ENCODE results near the gene PHB1.
"Not testable (repeated sequence)": the region's sequence is repeated elsewhere in the genome, so short reads cannot be mapped to it uniquely, and the experiment has no call there.

The PHB1 gene

DNA sequence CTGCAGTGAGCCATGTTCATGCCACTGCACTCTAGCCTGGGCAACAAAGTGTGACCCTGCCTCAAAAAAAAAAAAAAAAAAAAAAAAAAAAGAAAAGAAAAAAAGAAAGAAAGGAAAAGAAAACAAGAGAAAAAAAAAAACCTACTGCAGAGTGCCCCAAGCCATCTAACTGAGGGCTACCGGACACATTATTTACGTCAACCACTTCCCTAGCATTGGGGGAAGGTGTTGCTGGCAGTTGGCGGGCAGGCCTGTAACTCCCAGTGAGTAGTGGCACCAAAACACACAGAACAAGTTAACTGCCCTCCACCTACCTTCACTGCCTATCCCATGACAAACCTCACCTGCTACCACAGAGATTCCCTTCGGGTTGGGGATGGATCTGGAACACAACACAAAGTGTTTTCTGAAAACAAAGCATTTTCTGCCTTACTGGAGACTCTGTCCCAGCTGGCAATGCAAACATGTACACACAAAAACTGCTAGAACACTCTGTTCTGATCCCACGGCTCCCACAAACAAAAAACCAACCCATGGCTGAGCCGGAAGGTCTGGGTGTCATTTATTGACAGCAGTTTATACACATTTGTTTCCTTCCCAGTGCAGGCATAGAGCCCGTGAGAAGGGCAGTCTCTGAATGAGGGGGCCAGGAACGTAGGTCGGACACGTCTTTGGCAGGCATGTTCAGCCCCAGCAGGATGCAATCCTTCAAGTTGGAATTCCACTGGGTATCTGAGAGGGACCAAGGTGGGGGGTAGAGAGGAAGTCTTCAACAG is 11.0 kb downstream of the PHB1 start:
- FAIRE-seq, result no peak

DNA sequence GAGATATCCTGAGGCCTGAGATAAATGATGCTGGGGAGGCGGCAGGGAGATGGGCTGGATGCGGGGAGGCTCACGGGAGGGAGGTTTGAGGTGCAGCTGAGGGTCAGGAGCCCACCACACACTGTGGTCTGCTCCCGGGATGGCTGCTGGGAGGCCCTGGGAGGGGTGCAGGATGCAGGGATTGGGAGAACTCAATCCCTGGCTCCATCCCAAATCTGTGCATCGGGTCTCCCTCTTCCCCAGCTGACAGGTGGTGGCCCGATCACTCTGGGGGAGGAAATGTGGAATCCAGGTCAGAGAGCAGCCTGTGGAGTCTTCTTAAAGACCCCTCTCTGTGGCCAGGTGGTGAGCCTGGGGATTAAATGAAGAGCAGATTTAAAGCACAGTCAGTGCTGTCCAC is 12.0 kb downstream of the PHB1 start:
- FAIRE-seq, result no peak

DNA sequence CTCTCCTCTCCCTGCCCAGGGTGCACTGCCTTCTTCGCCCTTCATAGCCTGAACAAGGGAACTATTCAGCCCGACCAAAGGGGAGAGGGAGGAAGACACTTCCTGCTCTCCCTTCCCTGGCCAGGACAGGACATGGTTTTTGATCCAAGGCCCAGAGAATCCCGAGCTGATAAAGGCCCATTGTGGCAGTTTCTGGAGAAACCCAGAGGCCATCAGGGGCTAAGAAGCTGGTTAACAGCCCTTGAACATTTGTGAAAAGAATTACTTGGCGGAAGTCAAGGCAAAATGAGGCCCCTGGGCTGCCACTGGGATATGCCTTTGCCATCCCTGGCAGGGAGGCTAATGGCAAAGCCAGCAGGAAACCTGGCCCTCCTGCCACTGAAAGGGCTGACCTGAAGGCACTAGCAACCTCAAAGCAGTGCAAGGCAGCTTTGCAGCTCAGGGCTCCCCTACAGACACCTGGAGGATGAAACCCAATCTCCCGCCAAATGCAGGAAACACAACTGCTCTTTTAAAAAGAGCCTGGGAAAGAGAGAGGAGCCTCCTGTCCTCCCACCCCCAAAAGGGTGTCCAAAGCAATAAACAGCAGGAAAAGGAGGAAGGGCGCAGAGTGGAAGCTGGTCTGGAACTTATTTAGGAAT is 12.6 kb downstream of the PHB1 start:
- FAIRE-seq, result no peak

DNA sequence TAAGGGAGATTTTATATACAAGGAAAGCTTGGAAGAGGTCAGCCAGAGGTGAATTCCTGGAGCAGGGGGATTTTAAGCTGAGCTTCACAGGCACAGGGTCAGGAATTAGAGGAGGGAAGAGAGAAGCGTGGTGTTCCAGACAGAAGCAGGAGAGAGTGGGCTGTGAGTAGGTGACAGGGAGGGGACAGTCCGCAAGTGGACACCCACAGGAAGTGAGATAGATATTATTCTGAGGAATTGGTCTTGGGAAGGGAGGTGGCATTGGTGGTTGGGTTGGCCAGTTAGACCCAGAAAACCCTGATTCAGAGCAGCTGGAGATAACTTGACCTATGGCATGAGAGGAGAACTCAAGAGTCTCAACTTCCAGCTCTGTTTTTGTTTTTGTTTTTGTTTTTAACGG is 14.7 kb downstream of the PHB1 start:
- no peak for FAIRE-seq

DNA sequence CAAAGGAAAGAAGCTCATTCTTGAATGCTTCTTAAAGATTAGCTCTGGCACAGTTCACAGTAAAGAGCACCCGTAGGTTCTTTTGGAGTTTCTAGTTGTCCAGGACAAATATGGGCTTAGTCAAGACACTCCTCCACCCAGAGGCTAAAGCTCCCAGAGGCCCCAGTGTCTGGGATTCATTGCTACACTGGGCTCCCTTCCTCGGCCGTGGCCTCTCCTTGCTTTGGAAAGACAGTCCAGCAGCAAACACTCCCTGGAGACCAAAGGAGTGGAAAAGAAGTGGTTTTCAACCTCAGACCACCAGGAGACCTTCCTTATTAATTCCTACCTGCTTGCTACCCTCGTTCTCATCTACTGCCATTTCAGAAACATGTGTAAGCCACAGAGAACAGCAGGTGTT is 17.1 kb downstream of the PHB1 start:
- FAIRE-seq, result no peak

DNA sequence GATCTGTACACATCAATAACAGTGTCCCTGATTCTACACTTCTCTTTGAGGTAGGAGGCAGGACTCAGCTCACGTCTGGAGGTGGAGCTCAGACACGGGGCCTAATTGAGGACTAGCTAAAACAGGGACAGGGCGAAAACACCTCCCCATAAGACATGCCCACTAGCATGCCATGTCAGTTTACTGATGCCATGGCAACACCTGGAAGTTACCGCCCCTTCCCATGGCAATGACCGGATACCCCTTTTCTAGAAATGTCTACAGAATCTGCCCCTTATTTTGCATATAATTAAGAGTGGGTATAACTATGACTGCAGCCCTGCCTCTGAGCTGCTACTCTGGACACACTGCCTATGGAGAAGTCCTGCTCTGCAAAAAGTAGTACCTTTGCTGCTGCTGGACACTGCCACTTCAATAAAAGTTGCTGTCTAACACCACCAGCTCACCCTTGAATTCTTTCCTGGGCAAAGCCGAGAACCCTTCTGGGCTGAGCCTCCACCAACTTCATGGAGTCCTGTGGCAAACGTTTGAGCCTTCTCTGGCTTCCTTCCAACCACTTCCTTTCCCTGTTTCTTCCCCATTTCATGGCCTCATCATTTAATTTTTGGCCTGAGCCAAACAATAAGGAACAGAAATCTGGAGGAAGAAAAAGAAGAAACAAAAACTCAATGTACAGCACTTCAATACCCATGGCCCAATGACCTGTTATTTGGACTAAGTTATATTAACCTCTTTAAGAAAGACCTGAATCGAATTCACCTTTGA is 21.0 kb downstream of the PHB1 start:
- no peak for FAIRE-seq

GRCh38 chr17:49390548-49391324 is 23.9 kb downstream of the PHB1 start:
- FAIRE-seq, result no peak

DNA sequence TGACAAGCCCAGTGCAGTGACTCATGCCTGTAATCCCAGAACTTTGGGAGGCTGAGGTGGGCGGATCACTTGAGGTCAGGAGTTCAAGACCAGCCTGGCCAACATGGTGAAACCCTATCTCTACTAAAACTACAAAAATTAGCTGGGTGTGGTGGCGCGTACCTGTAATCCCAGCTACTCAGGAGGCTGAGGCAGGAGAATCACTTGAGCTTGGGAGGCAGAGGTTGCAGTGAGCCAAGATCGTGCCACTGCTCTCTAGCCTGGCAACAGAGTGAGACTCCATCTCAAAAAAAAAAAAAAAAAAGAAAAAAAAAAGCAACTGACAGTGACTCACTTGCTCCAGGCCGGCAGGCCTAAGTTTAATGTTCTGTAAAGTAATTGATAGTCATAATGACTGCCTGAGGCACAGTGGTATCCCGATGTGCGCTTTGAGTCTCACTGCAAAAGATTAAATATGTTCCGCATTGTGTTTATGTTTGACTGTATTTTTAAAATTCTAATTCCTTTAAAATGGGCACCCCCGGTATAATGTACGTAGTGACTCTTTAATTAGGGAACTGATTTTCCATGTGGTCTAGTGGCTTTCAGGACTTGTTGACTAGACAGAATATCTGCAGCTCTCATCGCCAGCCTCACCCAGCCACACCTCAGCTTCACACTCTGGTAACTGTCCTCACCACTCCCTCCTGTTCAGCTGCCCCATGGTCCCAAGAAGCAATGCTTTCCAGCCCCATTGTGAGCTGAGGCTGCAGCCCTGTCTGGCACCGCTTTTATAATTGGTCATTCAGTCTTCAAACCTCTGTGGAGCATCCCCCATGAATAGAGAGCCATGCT is 25.0 kb downstream of the PHB1 start:
- not testable (repeated sequence) for FAIRE-seq

GRCh38 chr17:49388692-49389513 is 25.8 kb downstream of the PHB1 start:
- no peak for FAIRE-seq

GRCh38 chr17:49388290-49388640 is 26.4 kb downstream of the PHB1 start:
- FAIRE-seq, result no peak

DNA sequence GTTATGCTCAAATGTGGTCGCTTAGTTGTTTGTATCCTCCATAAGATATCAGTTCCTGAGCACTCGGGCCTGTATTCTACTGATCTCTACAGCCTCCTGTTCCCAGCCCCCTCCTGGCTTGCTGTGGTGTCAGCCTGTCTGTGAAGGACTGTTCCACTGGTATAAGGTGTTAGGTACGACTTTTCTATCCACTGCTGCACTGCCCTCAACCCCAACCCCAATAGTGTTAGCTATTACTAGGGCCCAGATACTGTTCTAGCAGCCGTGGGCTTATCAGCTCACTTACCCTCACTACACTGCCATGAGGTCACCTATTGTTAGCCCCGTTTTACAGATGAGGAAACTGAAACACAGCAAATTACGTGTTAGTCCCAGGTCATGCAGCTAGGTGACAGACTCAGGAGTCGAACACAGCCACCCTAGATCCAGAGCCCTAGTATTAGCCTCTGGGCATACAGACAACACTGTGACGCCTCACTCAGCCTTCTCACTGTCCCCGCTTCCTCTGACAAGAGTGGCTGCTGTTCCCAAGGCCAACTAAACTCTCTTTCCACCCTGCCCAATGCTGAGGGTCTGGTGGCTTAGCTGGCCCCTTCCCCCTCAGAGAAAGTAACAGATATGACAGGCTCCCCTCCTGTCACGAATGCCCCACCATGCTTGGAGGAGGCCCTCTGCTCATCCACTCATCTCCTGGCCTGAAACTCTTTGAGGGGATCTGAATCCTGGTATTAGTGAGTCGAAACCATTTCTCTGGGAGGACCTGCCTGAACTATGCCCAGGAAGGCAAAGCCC is 27.0 kb downstream of the PHB1 start:
- no peak for FAIRE-seq

DNA sequence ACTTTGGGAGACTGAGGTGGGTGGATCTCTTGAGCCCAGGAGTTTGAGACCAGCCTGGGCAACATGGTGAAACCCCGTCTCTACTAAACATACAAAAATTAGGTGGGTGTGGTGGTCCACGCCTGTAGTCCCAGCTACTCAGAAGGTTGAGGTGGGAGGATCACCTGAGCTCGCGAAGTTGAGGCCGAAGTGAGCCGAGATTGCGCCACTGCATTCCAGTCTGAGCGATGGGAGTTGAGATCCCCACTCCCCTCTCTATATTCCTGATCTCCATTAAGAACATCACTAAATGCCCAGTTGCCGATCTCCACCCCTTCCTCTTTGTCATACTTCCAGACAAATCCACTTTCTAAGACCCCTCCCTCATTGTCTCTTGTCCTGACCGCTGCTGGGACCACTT is 28.3 kb downstream of the PHB1 start:
- no peak for FAIRE-seq

DNA sequence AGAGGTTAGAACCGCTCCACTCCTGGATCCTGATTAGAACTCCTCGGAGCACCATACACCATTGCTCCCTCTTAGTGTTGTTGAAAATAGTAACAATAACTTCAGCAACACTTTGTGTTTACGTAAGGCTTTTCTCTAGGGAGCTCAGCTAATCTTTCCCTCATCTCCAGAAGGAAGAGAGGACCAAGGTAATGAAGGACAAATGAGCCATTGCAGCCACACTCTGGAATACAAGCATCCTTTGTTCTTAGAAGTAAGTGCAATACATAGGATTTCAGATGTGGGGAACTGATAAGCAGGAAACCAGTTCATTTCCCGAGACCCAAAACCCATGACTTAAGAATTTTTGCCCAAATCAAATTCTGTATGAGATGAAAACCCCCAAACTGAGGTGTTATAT is 29.7 kb downstream of the PHB1 start:
- FAIRE-seq, result no peak

- no peak for FAIRE-seq
Observed at GRCh38 chr17:49383060-49383459, 31.6 kb downstream of the PHB1 start.

DNA sequence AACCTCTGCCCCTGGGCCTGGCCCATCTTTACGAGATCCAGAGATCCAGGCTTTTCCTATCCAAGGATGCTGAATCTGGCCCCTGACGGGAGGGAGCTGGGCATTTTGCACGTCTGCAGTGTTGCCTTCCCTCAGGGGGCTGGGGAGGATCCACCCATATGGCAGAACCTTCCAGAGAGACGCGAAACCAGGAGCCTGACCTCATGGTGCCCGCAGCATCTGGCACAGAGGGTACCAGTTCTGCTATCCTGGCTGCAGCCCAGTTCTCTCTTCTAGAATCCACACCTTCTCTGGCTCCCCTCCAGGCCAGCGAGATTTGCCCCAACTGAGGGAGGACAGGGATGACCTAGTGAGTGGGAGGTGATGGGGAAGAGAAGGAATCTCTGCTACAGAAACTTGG is 32.1 kb downstream of the PHB1 start:
- no peak for FAIRE-seq

GRCh38 chr17:49381793-49382192 is 32.9 kb downstream of the PHB1 start:
- FAIRE-seq, result no peak

DNA sequence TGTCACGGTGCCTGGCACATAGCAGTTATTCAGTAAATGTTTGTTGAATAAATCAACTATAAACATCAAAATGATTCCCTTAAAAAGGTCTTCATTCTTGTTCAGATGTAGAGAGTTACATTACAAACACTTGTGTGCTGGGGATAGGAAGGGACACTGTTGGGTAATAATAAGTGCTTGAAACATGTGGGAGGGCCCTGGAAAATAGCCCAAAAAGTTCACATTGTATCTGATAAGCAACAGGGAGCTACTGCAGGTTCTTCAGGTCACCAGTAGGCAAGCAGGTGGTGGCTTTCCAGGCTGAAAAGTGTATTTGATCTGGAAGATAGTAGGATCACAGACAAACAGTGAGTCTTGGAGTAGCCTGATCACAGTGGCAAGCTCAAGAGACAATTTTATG is 33.6 kb downstream of the PHB1 start:
- no peak for FAIRE-seq

- FAIRE-seq, result no peak
Observed at GRCh38 chr17:49379926-49380325, 34.8 kb downstream of the PHB1 start.

- no peak for FAIRE-seq
Observed at GRCh38 chr17:49378311-49378710, 36.4 kb downstream of the PHB1 start.

DNA sequence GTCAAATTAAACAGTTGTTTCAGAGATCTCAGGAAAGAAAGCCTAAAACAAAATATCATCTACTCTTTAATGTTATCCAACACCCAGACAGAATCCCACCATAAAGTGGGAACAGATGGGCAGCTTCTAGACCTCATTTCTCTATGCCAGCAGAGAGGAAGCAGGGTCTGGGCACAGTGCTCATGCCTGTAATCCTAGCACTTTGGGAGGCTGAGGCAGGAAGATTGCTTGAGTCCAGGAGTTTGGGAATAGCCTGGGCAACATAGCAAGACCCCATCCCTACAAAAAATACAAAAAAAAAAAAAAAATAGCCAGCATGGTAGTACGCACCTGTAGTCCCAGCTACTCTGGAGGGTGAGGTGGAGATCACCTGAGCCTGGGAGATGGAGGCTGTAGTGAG is 39.1 kb downstream of the PHB1 start:
- FAIRE-seq, result no peak

Measured in endometrium (tissue), 2 donors.